HG02938 (cell line): ENCODE results near the gene SP6.

Experiments used
- ATAC-seq: cut with Tn5 transposase; IDR thresholded peaks from one replicate; pipeline ENCODE4 v1.9.1; 2021; ENCODE audit warnings: mild to moderate bottlenecking, moderate library complexity; ENCODE audit not compliant: unreplicated experiment

The SP6 gene

GRCh38 chr17:47813512-47814031 lies 37.4 kb downstream of the SP6 start:
- no peak for ATAC-seq

DNA sequence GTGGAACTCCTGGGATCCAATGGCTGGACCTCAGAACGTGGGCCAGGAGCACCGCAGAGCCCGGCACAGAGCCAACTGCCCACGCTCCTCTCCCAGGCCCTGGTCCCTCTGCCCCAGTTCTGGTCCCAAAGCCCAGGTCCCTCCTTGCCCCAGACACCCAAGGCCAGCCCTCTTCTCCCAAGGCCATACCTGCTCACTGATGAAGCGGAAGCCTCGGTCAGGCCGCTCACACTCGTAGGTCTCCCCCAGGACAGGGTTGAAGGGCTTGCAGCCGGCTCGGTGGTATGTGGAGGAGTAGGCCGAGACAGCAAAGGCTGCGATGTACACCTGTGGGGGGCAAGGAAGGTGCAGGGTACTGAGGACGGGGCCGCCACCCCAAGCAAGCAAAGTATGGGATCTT lies 37.9 kb downstream of the SP6 start:
- no peak for ATAC-seq

GRCh38 chr17:47812146-47812920 lies 38.6 kb downstream of the SP6 start:
- no peak for ATAC-seq

DNA sequence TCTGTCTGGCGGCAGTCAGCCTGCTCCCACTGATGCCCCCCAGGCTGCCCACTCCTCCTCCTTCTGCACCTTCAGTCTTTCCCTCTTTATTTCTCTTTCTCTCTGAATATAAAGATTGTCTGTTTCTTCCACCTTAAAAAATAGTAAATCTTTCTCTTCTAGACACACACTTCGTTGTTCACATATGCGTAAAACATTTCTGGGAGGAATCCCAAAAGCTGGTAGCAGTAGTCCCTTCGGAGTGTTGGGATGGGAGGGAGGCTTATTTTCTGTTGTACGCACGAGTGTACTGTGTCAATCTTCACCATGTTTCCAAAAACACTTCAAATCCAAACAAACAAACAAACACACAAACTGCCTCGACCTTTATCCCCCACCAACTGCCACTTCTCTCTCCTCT lies 39.3 kb downstream of the SP6 start:
- ATAC-seq: no peak

GRCh38 chr17:47810901-47811635 lies 39.9 kb downstream of the SP6 start:
- no peak for ATAC-seq

DNA sequence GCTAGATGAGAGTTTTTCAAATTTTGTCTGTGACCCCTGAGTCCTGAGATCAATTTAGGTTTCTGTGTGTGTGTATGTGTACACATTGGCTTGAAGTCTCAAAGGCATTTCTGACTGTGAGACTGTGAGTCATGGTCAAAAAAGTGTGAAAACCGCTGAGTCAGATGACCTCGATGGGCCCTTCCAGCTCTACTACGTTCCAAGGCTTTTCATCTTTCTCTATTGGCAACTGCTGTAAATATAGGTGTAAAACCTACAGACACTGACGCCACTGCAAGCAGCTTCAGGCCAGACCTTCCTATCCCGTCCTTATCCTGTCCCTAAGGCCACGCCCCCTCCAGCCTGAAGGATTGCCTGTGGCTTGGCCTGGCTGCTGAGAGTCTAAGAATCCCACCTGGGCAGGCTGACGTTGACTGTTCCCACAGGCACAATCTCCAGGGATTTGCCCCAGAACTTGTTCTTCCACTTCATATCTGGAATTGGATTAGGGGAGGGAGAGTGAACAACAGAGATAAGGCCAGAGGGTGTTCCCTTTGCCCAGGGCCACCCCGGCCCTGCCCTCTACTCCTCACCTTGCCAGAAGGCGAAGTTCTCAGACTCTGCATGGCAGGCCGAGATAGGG lies 40.7 kb downstream of the SP6 start:
- no peak for ATAC-seq

DNA sequence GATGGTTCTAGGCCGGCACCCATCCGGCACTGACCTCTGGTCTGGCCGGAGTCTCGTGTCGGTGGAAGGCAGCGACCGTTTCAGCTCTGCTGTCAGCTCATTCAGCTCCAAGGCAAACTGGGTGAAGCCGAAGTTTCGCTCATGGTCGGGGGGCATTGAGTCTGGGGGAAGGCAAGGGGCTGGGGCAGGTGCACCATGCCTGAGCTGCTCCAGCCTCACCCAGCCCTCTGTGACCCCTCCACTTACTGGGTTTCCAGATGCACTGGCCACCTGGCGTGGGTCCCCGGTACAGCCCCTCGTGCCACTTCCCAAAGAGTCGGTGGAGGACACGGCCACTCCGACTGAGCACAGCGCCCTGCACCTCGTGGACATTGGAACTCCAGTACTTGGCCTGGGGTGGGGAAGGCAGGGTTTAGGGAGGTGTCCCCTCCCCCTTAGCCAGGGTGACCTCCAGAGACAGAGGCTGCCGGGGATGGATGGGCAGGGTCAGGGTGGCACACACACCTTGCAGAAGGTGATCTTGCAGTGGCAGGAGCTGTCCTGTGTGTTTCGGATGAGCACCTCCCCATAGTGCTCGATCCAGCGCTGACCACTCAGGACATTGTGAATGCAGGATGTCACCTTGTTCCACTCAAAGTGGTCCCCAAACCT lies 42.0 kb downstream of the SP6 start:
- ATAC-seq: no peak

GRCh38 chr17:47808036-47808829 lies 42.7 kb downstream of the SP6 start:
- ATAC-seq: no peak

- no peak for ATAC-seq
Observed at GRCh38 chr17:47807421-47807820, 43.5 kb downstream of the SP6 start.

- ATAC-seq: no peak
Observed at GRCh38 chr17:47806913-47807255, 44.1 kb downstream of the SP6 start.

DNA sequence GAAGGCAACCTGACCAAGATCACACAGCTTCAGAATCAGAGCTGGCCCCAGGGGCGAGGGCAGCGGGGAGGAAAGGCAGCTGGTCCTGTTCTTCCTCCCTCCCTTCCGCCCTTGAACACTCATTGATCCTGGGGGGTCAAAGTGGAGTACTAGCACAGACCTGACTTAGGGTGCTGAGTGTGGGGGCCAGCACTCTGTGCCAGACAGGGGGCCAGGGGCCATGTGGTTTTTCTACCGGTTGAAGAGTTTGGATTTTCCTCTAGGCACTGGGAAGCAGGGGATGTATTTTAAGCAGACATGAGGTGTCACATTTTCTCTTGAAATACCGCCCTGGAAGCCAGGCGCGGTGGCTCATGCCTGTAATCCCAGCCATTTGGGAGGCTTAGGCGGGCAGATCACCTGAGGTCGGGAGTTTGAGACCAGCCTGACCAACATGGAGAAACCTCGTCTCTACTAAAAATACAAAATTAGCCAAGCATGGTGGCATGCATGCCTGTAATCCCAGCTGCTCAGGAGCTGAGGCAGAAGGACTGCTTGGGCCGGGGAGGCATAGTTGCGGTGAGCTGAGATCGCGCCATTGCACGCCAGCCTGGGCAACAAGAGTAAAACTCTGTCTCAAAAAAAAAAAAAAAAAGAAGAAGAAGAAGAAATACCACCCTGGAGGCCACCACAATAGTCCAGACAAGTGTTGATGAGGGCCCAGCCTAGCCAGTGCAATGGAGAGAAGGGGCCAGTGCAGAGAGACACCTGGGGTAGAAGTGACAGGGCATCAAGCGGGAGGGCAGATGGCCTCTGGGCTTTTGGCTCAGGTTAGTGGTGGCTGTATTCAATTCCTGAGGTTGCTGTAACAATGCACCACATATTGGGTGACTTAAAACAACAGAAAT lies 44.7 kb downstream of the SP6 start:
- ATAC-seq: no peak

GRCh38 chr17:47804461-47804860 lies 46.5 kb downstream of the SP6 start:
- ATAC-seq: no peak

- ATAC-seq: no peak
Observed at GRCh38 chr17:47803751-47804150, 47.2 kb downstream of the SP6 start.

GRCh38 chr17:47803201-47803600 lies 47.8 kb downstream of the SP6 start:
- no peak for ATAC-seq

- no peak for ATAC-seq
Observed at GRCh38 chr17:47802341-47803022, 48.5 kb downstream of the SP6 start.

DNA sequence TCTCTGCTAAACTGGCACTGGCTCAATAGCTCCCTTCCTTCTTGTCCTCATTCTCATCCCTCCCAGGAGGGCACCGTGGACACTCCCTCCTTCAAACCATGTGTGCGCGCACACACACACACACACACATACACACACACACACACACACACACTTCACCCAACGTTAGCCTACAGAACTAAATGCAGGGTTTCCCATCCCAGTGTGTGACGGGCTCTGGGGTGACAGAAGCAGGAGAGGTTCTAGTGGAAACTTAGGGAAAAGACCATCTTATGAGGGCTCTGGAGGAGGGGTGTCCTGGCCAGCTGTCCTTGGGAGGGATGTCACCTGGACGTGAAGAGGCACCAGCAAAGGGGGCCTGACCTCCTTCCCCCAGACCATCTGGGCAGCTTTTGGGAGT lies 49.1 kb downstream of the SP6 start:
- no peak for ATAC-seq

GRCh38 chr17:47801176-47801765 lies 49.7 kb downstream of the SP6 start:
- no peak for ATAC-seq

DNA sequence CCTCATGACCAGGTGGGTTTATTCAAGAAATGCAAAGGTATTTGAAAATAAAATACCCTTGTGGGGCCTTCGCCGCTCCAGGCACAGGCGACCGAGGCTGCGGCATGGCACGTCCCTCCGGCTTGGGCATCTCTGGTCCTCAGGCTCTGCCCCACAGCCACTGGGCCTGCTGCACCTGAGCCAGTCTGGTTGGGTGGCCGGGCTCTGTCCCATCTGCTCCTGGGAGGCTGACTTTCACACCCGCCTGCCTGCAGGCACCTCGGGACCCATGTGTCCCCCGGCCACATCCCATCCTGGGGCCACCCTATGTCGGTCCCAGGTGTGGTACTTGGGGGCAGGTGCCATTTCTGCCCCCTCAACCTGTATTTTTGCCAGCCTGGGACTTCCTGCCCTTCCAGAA lies 50.3 kb downstream of the SP6 start:
- ATAC-seq: no peak

GRCh38 chr17:47797797-47798196 lies 53.2 kb downstream of the SP6 start:
- no peak for ATAC-seq
